ENCODE measurements around the gene SPPL2B. TPM values are rescaled to one million over a fixed set of nuclear protein-coding genes. Genes with fewer than 3 reads are reported as not detected.
"Not testable (repeated sequence)": the region's sequence is repeated elsewhere in the genome, so short reads cannot be mapped to it uniquely, and the experiment has no call there.

SPPL2B gene, protein sequence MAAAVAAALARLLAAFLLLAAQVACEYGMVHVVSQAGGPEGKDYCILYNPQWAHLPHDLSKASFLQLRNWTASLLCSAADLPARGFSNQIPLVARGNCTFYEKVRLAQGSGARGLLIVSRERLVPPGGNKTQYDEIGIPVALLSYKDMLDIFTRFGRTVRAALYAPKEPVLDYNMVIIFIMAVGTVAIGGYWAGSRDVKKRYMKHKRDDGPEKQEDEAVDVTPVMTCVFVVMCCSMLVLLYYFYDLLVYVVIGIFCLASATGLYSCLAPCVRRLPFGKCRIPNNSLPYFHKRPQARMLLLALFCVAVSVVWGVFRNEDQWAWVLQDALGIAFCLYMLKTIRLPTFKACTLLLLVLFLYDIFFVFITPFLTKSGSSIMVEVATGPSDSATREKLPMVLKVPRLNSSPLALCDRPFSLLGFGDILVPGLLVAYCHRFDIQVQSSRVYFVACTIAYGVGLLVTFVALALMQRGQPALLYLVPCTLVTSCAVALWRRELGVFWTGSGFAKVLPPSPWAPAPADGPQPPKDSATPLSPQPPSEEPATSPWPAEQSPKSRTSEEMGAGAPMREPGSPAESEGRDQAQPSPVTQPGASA
- total RNA-seq (2022): 56.0 and 59.3 TPM in 2 replicates
- Bru-seq, nascent RNA: percentile 47 among the genes with signal in this experiment
- BruChase-seq, experiment 1, labeled RNA remaining after a 6-hour chase: percentile 65 among the genes with signal in this experiment
- BruChase-seq, experiment 2, labeled RNA remaining after a 2-hour chase: percentile 61 among the genes with signal in this experiment
- long read RNA-seq, partial matches to known transcripts: 15 of 72 reads
- long read RNA-seq, other reads (novel, unspliced or antisense): 53 of 72 reads

GRCh38 chr19:2328401-2329148 lies at the start of gene SPPL2B, which contains the start of gene LSM7:
Gene SPPL2B (plus strand): TSS chr19:2328684. CDS start chr19:2328710, 26 bp downstream.
Gene LSM7 (minus strand): TSS chr19:2328586. CDS start chr19:2328566, 20 bp downstream.
- no peak for TF ChIP-seq CTCF (IDR thresholded peaks at IDR 0.05; ENCODE audit: unreplicated experiment)
- no TSS peak for BruUV-seq (replicated peaks)
- DNase-seq: peak; percentile 86
- H3K27ac Mint-ChIP-seq (ENCODE audit: unreplicated experiment): peak within 1 kb of the TSS; percentile 61
- no peaks in the 10 kb centered on the region for H3K9me3 Mint-ChIP-seq (ENCODE audit: low read depth, unreplicated experiment)
- H3K27me3 Mint-ChIP-seq (ENCODE audit: unreplicated experiment): no peaks in the 10 kb centered on the region
- H3K36me3 Mint-ChIP-seq (ENCODE audit: insufficient read depth, unreplicated experiment): peaks cover 52% of the 10 kb centered on the region
- H3K4me1 Mint-ChIP-seq (ENCODE audit: low read depth, unreplicated experiment): peaks cover 19% of the 10 kb centered on the region
- peak within 1 kb of the TSS; percentile 83 for H3K4me3 Mint-ChIP-seq (ENCODE audit: low read depth, unreplicated experiment)
- intact Hi-C loops (cut with micrococcal nuclease; ENCODE audit: unreplicated experiment): no loop called here
- CTCF ChIA-PET: no interaction called here

GRCh38 chr19:2280633-2281264 lies 47.7 kb upstream of the SPPL2B start:
- no TSS peak for BruUV-seq (replicated peaks)
- Mint-ChIP-seq H3K9me3 (ENCODE audit: low read depth, unreplicated experiment) (no peaks in the 10 kb centered on the region), H3K4me1 (ENCODE audit: low read depth, unreplicated experiment) (no peaks in the 10 kb centered on the region), H3K27me3 (ENCODE audit: unreplicated experiment) (no peaks in the 10 kb centered on the region), H3K27ac (ENCODE audit: unreplicated experiment) (no peak overlapping the region), H3K36me3 (ENCODE audit: insufficient read depth, unreplicated experiment) (peaks cover 17% of the 10 kb centered on the region), H3K4me3 (ENCODE audit: low read depth, unreplicated experiment) (no peak overlapping the region)
- no peak for TF ChIP-seq CTCF (IDR thresholded peaks at IDR 0.05; ENCODE audit: unreplicated experiment)
- CTCF ChIA-PET: no interaction called here
- DNase-seq: no peak
- intact Hi-C loops (cut with micrococcal nuclease; ENCODE audit: unreplicated experiment): no loop called here

- H3K27me3 Mint-ChIP-seq (ENCODE audit: unreplicated experiment); H3K27ac Mint-ChIP-seq (ENCODE audit: unreplicated experiment); H3K9me3 Mint-ChIP-seq (ENCODE audit: low read depth, unreplicated experiment); DNase-seq; BruUV-seq (replicated peaks); CTCF ChIA-PET; H3K4me1 Mint-ChIP-seq (ENCODE audit: low read depth, unreplicated experiment); H3K4me3 Mint-ChIP-seq (ENCODE audit: low read depth, unreplicated experiment); intact Hi-C loops (cut with micrococcal nuclease; ENCODE audit: unreplicated experiment): not testable (repeated sequence)
- peaks cover 17% of the 10 kb centered on the region for H3K36me3 Mint-ChIP-seq (ENCODE audit: insufficient read depth, unreplicated experiment)
Observed at GRCh38 chr19:2281265-2282061, 47.0 kb upstream of the SPPL2B start.

DNA sequence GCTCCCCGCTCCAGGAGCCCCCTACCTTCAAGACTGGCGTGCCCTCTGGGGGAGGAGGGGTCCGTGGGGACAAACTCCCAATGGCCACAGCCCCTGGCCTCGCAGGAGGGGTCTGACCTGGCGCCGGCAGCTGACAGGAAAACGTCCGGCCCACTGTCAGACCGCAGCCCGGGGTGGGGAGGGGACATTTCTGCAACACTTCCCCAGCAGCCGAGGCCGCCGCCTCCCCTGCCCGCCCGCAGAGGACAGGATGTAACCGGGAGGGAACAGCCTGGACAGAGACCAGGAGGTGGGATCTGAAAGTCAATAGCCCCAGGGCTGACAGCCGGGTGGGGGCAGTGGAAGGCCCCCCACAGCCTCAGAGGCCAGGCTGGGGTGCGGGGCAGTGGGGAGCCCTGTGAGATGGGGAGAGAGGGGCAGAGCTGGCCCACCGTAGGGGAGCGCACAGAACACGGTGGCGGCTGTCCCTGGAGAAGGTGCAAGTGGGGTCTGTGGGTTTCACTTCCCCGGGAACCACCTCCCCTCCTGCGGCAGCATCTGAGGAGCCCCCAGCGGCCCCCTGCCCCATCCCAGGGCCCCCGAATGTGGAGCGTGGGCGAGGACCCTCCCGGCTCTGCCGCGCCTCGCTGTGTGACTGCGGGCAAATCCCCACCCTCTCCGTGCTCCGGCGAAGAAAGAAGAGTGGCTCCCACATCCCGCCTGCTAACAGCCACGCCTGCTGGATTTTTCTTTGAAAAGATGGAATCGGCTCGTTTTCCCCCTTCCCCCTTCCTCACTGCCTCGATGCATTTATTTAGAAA lies 46.2 kb upstream of the SPPL2B start, which contains the start of gene PEAK3:
Gene PEAK3 (minus strand): TSS at position 114 of the 800 bp plus-strand sequence. CDS start 1,244 bp downstream, outside the sequence.
- intact Hi-C loops (cut with micrococcal nuclease; ENCODE audit: unreplicated experiment): no loop called here
- no TSS peak for BruUV-seq (replicated peaks)
- H3K9me3 Mint-ChIP-seq (ENCODE audit: low read depth, unreplicated experiment): no peaks in the 10 kb centered on the region
- H3K36me3 Mint-ChIP-seq (ENCODE audit: insufficient read depth, unreplicated experiment): peaks cover 14% of the 10 kb centered on the region
- no peak for TF ChIP-seq CTCF (IDR thresholded peaks at IDR 0.05; ENCODE audit: unreplicated experiment)
- H3K27ac Mint-ChIP-seq (ENCODE audit: unreplicated experiment): no peak within 1 kb of the TSS
- no peak for DNase-seq
- H3K4me3 Mint-ChIP-seq (ENCODE audit: low read depth, unreplicated experiment): no peak within 1 kb of the TSS
- no peaks in the 10 kb centered on the region for H3K4me1 Mint-ChIP-seq (ENCODE audit: low read depth, unreplicated experiment)
- CTCF ChIA-PET: no interaction called here
- H3K27me3 Mint-ChIP-seq (ENCODE audit: unreplicated experiment): no peaks in the 10 kb centered on the region
